Neural cell (in vitro differentiated cells): Measurements from ENCODE around the gene PARP12. TPM values are rescaled to one million over a fixed set of nuclear protein-coding genes. Genes with fewer than 3 reads are reported as not detected.

Source experiments
- H2AFZ ChIP-seq: fragments of 200-600, 300-800 bp; sonication (generic), shearing (Covaris generic); 2 replicates; pipeline ENCODE4 v1.6.0; 2014; ENCODE audit warnings: low read depth, mild to moderate bottlenecking, antibody characterized with exemption, low read length, moderate library complexity
- H3F3A ChIP-seq: fragments of 200-600 bp; shearing (Covaris generic); 2 replicates; pipeline ENCODE4 v1.6.1; 2016; ENCODE audit warnings: mild to moderate bottlenecking, moderate library complexity, mixed read lengths, antibody characterized with exemption, low read length; ENCODE audit not compliant: insufficient read depth, poor library complexity, severe bottlenecking
- H3K27ac ChIP-seq: fragments of 200-600, 300-800 bp; sonication (generic), shearing (Covaris generic); 2 replicates; pipeline ENCODE4 v1.5.1; 2014; ENCODE audit warnings: mild to moderate bottlenecking, low read length, moderate library complexity
- H3K27me3 ChIP-seq: fragments of 300-800, 200-600 bp; sonication (generic), shearing (Covaris generic); 2 replicates; pipeline ENCODE4 v1.6.0; 2014; ENCODE audit warnings: mild to moderate bottlenecking, low read depth, low read length, moderate library complexity; ENCODE audit not compliant: insufficient read depth
- H3K36me3 ChIP-seq: fragments of 300-800, 200-600 bp; sonication (generic), shearing (Covaris generic); 2 replicates; pipeline ENCODE4 v1.5.1; 2014; ENCODE audit warnings: mild to moderate bottlenecking, antibody characterized with exemption, low read length, moderate library complexity; ENCODE audit not compliant: insufficient read depth
- H3K4me2 ChIP-seq: fragments of 300-800, 200-600 bp; sonication (generic), shearing (Covaris generic); 2 replicates; pipeline ENCODE4 v1.6.0; 2014; ENCODE audit warnings: mild to moderate bottlenecking, low read length
- H3K4me3 ChIP-seq: fragments of 300-800, 200-600 bp; sonication (generic), shearing (Covaris generic); 2 replicates; pipeline ENCODE4 v1.5.1; 2014; ENCODE audit warnings: mild to moderate bottlenecking, low read length, moderate library complexity
- H3K79me2 ChIP-seq: fragments of 200-600 bp; shearing (Covaris generic); replicated peaks from 2 replicates; pipeline ENCODE4 v1.6.0; 2014; ENCODE audit warnings: mild to moderate bottlenecking, low read length, moderate library complexity; ENCODE audit not compliant: insufficient read depth
- H3K9ac ChIP-seq: fragments of 300-800, 200-600 bp; sonication (generic), shearing (Covaris generic); 2 replicates; pipeline ENCODE4 v1.6.1; 2016; ENCODE audit warnings: mild to moderate bottlenecking, low read length, mixed read lengths
- H3K9me2 ChIP-seq: fragments of 200-600 bp; shearing (Covaris generic); 2 replicates; pipeline ENCODE4 v1.6.1; 2016; ENCODE audit warnings: mild to moderate bottlenecking, low read length, mixed read lengths; ENCODE audit not compliant: insufficient read depth
- H3K9me3 ChIP-seq: fragments of 200-600, 300-800 bp; sonication (generic), shearing (Covaris generic); 2 replicates; pipeline ENCODE4 v1.6.1; 2016; ENCODE audit warnings: mild to moderate bottlenecking, mixed run types, low read length, moderate library complexity, mixed read lengths
- H4K20me1 ChIP-seq: fragments of 200-600 bp; shearing (Covaris generic); 2 replicates; pipeline ENCODE4 v1.6.1; 2016; ENCODE audit warnings: mild to moderate bottlenecking, mixed run types; ENCODE audit not compliant: insufficient read depth
- CTCF ChIP-seq: fragments of 450-650 bp; IDR thresholded peaks from 2 replicates; pipeline ENCODE4 v1.5.1; 2014; ENCODE audit warnings: antibody characterized with exemption, mild to moderate bottlenecking, moderate library complexity; ENCODE audit not compliant: poor library complexity, severe bottlenecking
- EP300 ChIP-seq: fragments of 450-650 bp; conservative IDR thresholded peaks from 2 replicates; pipeline ENCODE4 v1.6.1; 2014; ENCODE audit warnings: antibody characterized with exemption, mild to moderate bottlenecking, moderate library complexity; ENCODE audit not compliant: poor library complexity, severe bottlenecking
- EZH2 ChIP-seq: fragments of 200-600, 300-800 bp; shearing (Covaris generic), sonication (generic); IDR thresholded peaks from 2 replicates; pipeline ENCODE4 v1.6.1; 2014; ENCODE audit warnings: antibody characterized with exemption, low read length, borderline replicate concordance, mild to moderate bottlenecking; ENCODE audit not compliant: insufficient read depth, poor library complexity, severe bottlenecking
- MXI1 ChIP-seq: fragments of 450-650 bp; conservative IDR thresholded peaks from 2 replicates; pipeline ENCODE4 v1.6.1; 2014; ENCODE audit warnings: antibody characterized with exemption, mild to moderate bottlenecking; ENCODE audit not compliant: poor library complexity, severe bottlenecking
- POLR2AphosphoS5 ChIP-seq: IDR thresholded peaks from 2 replicates; pipeline ENCODE4 v1.6.1; 2012
- RAD21 ChIP-seq: fragments of 450-650 bp; conservative IDR thresholded peaks from 2 replicates; pipeline ENCODE4 v1.6.1; 2014; ENCODE audit warnings: antibody characterized with exemption, mild to moderate bottlenecking, moderate library complexity
- SMC3 ChIP-seq: fragments of 450-650 bp; conservative IDR thresholded peaks from 2 replicates; pipeline ENCODE4 v1.6.1; 2014; ENCODE audit warnings: antibody characterized with exemption, mild to moderate bottlenecking, moderate library complexity; ENCODE audit not compliant: poor library complexity
- TAF1 ChIP-seq: IDR thresholded peaks from 2 replicates; pipeline ENCODE4 v1.6.1; 2012; ENCODE audit warnings: low read depth
- polyA plus RNA-seq: library from polyadenylated mRNA; depleted of rRNA; stranded (reverse); fragments of >200 nt; gene quantifications from 2 replicates; pipeline ENCODE4 v1.2.3, GENCODE V29; 2014
- TF ChIP-seq, protein P1 (sequence below): IDR thresholded peaks from 2 replicates; pipeline ENCODE4 v1.6.1; 2012; ENCODE audit warnings: borderline replicate concordance

PARP12 gene
- polyA plus RNA-seq, 1 donor from 2014 or later, result not detected

DNA sequence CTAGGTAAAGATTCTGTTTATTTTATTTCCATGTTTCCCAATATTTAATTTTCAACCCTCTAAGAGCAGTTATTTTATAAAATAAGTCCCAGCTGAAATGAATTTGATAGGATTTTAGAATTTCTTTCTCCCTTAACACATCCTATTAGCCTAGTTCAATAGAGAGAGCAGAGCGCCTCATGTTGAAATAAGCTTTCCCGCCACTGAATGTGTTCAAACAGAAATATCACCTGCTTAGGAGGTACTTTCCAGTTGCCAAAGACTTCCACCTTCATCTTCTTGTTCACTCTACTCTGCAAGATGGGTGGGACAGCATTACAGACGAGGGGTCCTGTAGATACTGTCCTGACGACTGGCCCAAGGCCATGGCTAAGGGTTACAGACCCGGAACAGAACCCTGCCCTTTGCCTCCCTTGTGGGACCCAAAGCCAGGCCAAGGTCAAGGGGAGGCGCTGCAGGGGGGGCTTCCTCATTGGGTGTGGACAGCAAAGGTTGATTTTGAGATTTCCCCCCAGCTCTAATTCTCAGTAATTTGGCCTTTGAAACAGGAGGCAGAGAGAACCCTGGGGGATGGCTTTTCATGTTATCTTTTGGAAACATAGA is 62.0 kb downstream of the PARP12 start:
- no peak for TF ChIP-seq EP300
- TF ChIP-seq, protein P1, sequence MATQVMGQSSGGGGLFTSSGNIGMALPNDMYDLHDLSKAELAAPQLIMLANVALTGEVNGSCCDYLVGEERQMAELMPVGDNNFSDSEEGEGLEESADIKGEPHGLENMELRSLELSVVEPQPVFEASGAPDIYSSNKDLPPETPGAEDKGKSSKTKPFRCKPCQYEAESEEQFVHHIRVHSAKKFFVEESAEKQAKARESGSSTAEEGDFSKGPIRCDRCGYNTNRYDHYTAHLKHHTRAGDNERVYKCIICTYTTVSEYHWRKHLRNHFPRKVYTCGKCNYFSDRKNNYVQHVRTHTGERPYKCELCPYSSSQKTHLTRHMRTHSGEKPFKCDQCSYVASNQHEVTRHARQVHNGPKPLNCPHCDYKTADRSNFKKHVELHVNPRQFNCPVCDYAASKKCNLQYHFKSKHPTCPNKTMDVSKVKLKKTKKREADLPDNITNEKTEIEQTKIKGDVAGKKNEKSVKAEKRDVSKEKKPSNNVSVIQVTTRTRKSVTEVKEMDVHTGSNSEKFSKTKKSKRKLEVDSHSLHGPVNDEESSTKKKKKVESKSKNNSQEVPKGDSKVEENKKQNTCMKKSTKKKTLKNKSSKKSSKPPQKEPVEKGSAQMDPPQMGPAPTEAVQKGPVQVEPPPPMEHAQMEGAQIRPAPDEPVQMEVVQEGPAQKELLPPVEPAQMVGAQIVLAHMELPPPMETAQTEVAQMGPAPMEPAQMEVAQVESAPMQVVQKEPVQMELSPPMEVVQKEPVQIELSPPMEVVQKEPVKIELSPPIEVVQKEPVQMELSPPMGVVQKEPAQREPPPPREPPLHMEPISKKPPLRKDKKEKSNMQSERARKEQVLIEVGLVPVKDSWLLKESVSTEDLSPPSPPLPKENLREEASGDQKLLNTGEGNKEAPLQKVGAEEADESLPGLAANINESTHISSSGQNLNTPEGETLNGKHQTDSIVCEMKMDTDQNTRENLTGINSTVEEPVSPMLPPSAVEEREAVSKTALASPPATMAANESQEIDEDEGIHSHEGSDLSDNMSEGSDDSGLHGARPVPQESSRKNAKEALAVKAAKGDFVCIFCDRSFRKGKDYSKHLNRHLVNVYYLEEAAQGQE, result no peak
- no peak for TF ChIP-seq EZH2
- no peak for TF ChIP-seq CTCF
- no peaks in the 10 kb centered on the region for H4K20me1 ChIP-seq
- no peaks in the 10 kb centered on the region for H3F3A ChIP-seq
- no peak overlapping the region for H3K4me3 ChIP-seq
- no peaks in the 10 kb centered on the region for H3K36me3 ChIP-seq
- H3K79me2 ChIP-seq, result no peaks in the 10 kb centered on the region
- H3K9me3 ChIP-seq, result no peaks in the 10 kb centered on the region
- H3K27me3 ChIP-seq, result no peaks in the 10 kb centered on the region
- H3K9ac ChIP-seq, result no peak overlapping the region
- no peak overlapping the region for H3K4me2 ChIP-seq
- no peak overlapping the region for H2AFZ ChIP-seq
- no peaks in the 10 kb centered on the region for H3K9me2 ChIP-seq
- no peak overlapping the region for H3K27ac ChIP-seq

- Histone ChIP-seq H3K9me3 (no peaks in the 10 kb centered on the region), H3K27ac (no peak overlapping the region), H3K27me3 (no peaks in the 10 kb centered on the region), H3K79me2 (no peaks in the 10 kb centered on the region), H3K4me2 (no peak overlapping the region), H4K20me1 (no peaks in the 10 kb centered on the region), H3K9ac (no peak overlapping the region), H3K9me2 (no peaks in the 10 kb centered on the region), H2AFZ (no peak overlapping the region), H3F3A (no peaks in the 10 kb centered on the region), H3K4me3 (no peak overlapping the region), H3K36me3 (no peaks in the 10 kb centered on the region)
- TF ChIP-seq RAD21, result no peak
- TF ChIP-seq CTCF, result no peak
- TF ChIP-seq, protein P1, result no peak
- TF ChIP-seq POLR2AphosphoS5, result no peak
- TF ChIP-seq TAF1, result no peak
- TF ChIP-seq EP300, result no peak
- TF ChIP-seq EZH2, result no peak
- TF ChIP-seq MXI1, result no peak
- TF ChIP-seq SMC3, result no peak
Measured at GRCh38 chr7:139999516-139999915, 63.2 kb downstream of the PARP12 start.
